ENCODE data around the gene PLCG1. TPM values are rescaled to one million over a fixed set of nuclear protein-coding genes. Genes with fewer than 3 reads are reported as not detected.

PLCG1 gene
- total and polyA plus RNA-seq, 2 experiments from 2014 or later = 27.4 to 206 TPM

GRCh38 chr20:41218466-41218865 lies 81.1 kb downstream of the PLCG1 start:
- H3K4me3 ChIP-seq = no peak overlapping the region
- H3K4me1 Mint-ChIP-seq = no peaks in the 10 kb centered on the region
- no peak overlapping the region for H3K4me2 ChIP-seq
- H3K36me3 ChIP-seq (ENCODE audit: insufficient read depth) = no peaks in the 10 kb centered on the region
- H2AFZ ChIP-seq = no peak overlapping the region
- no peak for DNase-seq (ENCODE audit: low spot score)
- no peaks in the 10 kb centered on the region for H3K36me3 Mint-ChIP-seq (ENCODE audit: low read depth)
- H3K27me3 ChIP-seq (ENCODE audit: insufficient read depth) = no peaks in the 10 kb centered on the region
- H3K9me2 ChIP-seq (ENCODE audit: insufficient read depth) = no peaks in the 10 kb centered on the region
- H3K27ac Mint-ChIP-seq = no peak overlapping the region
- H3K4me3 Mint-ChIP-seq = no peak overlapping the region
- no peaks in the 10 kb centered on the region for H3F3A ChIP-seq (replicated peaks; ENCODE audit: low read depth)
- no peak for ATAC-seq
- H4K20me1 ChIP-seq (replicated peaks; ENCODE audit: insufficient read depth) = no peaks in the 10 kb centered on the region
- H3K4me1 ChIP-seq (ENCODE audit: insufficient read depth) = no peaks in the 10 kb centered on the region
- no peaks in the 10 kb centered on the region for H3K9me3 Mint-ChIP-seq
- no peak for TF ChIP-seq JUNB (IDR thresholded peaks at IDR 0.05; ENCODE audit: unreplicated experiment)
- TF ChIP-seq REST (IDR thresholded peaks at IDR 0.05; ENCODE audit: unreplicated experiment) = no peak
- TF ChIP-seq EZH2phosphoT487 (IDR thresholded peaks at IDR 0.05; ENCODE audit: unreplicated experiment) = no peak
- TF ChIP-seq CTCF (conservative IDR thresholded peaks at IDR 0.05; ENCODE audit: low read depth in 2 of 2) = no peak
- TF ChIP-seq EZH2 (IDR thresholded peaks at IDR 0.05; ENCODE audit: low read depth, unreplicated experiment) = no peak
- TF ChIP-seq ZNF114 (CRISPR knock-in tag; IDR thresholded peaks at IDR 0.05) = no peak
- no peak for TF ChIP-seq CREB1 (CRISPR knock-in tag; IDR thresholded peaks at IDR 0.05; ENCODE audit: low read depth)
- TF ChIP-seq ETS1 (IDR thresholded peaks at IDR 0.05) = no peak
- TF ChIP-seq ZNF331 (CRISPR knock-in tag; IDR thresholded peaks at IDR 0.05; ENCODE audit: low read depth) = no peak
- no peak for TF ChIP-seq STAT1 (IDR thresholded peaks at IDR 0.05; ENCODE audit: unreplicated experiment)
- TF ChIP-seq NANOG (IDR thresholded peaks at IDR 0.05; ENCODE audit: borderline replicate concordance) = no peak
- TF ChIP-seq ZNF462 (CRISPR knock-in tag; IDR thresholded peaks at IDR 0.05) = no peak
- no peak for TF ChIP-seq POLR2AphosphoS5 (IDR thresholded peaks at IDR 0.05; ENCODE audit: low read depth)
- H3K27me3 Mint-ChIP-seq (ENCODE audit: insufficient read depth, low read depth, poor library complexity) = no peaks in the 10 kb centered on the region
- H3K79me2 ChIP-seq (replicated peaks; ENCODE audit: insufficient read depth) = no peaks in the 10 kb centered on the region
- no peak overlapping the region for H3K27ac ChIP-seq (ENCODE audit: low read depth)

Data from GM23338 (cell line).